D721Med (cell line): ENCODE results near the gene ANAPC5.

Source experiments
- DNase-seq: peaks from one replicate; pipeline ENCODE4 v3.0.0; 2011; ENCODE audit warnings: low spot score; ENCODE audit not compliant: insufficient read length
- FAIRE-seq: peaks from 2 replicates; lab custom pipeline; 2011; peaks lifted over from hg19 to GRCh38; lab: Jason Lieb, UNC
- CTCF ChIP-seq: IDR thresholded peaks from 2 replicates; pipeline ENCODE4 v1.5.1; 2012; ENCODE audit warnings: mild to moderate bottlenecking, control low read depth; ENCODE audit not compliant: insufficient read depth; ENCODE audit errors: missing control alignments

Gene ANAPC5

GRCh38 chr12:121364683-121365121 is 12.5 kb upstream of the ANAPC5 start:
- DNase-seq, result no peak

GRCh38 chr12:121358073-121358472 is 5.9 kb upstream of the ANAPC5 start:
- FAIRE-seq, result no peak
- no peak for DNase-seq
- no peak for TF ChIP-seq CTCF

More at GRCh38 chr12:121364683-121365121, 12.5 kb upstream of the ANAPC5 start:
- FAIRE-seq, result no peak
- no peak for TF ChIP-seq CTCF

- no peak for TF ChIP-seq CTCF
- FAIRE-seq, result no peak
These were observed 5.1 kb upstream of the ANAPC5 start for GRCh38 chr12:121357331-121357730.

DNA sequence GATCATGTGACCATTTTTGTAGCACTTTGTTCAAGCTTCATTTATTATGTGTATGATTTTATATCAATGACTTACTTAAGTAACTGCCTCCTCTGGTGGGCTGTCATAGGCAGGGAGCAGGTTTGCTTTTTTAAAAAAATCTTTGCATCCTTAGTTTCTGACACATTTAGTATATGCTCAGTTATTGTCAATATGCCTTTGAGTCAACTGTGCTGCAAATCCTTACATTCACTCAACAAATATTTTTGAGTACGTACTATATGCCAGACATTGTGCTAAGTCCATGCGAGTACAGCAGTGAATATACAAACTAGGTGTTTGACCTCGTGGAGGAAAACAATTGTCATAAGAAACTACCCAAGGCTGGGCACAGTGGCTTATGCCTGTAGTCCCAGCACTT is 4.4 kb upstream of the ANAPC5 start:
- FAIRE-seq, result no peak
- TF ChIP-seq CTCF, result no peak
- no peak for DNase-seq

More at GRCh38 chr12:121357331-121357730, 5.1 kb upstream of the ANAPC5 start:
- no peak for DNase-seq

DNA sequence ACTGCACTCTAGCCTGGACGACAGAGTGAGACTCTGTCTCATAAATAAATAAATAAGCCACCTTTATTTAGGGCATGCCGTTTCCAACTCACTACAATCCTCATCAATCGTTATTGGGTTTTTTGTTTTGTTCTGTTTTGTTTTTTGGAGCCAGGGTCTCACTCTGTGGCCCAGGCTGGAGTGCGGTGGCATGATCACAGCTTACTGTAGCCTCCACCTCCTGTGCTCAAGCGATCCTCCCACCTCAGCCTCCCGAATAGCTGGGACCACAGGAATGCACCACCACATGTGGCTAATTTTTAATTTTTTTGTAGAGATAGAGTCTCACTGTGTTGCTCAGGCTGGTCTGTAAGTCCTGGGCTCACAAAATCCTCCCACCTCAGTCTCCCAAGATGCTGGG is 3.6 kb upstream of the ANAPC5 start:
- FAIRE-seq (no peak), DNase-seq (no peak)
- no peak for TF ChIP-seq CTCF

- FAIRE-seq (no peak), DNase-seq (no peak)
- no peak for TF ChIP-seq CTCF
These were observed 439 bp upstream of the ANAPC5 start for GRCh38 chr12:121352682-121353018.

DNA sequence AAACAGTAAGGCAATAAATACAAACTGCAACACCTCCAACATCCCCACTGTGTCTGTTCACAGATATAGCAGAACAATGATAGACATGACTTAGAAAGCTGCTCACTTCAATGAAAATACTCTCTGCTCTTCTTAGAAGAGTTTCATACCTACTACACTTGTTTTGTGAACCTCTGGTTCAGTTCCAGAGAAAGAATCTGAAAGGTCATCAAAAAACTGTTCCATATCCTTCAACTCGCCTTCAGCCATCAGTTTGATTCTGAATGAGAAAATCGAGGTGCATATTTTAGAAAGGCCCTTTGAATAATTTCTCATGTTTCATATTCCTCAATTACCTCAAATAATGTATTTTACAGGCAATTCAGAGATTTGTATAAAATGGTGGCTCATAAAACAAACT is 5.5 kb downstream of the ANAPC5 start:
- DNase-seq, result no peak
- FAIRE-seq, result no peak
- TF ChIP-seq CTCF, result no peak
